Hindlimb muscle (tissue), 1 donor: Measurements from ENCODE around the gene TSSK3. TPM values are rescaled to one million over a fixed set of nuclear protein-coding genes. Genes with fewer than 3 reads are reported as not detected.

Experiments used
- DNase-seq: peaks from one replicate; pipeline ENCODE4 v3.0.0-alpha.2; 2013
- polyA plus RNA-seq: library from polyadenylated mRNA; unstranded; fragments of 120-200 nt; gene quantifications from one replicate; pipeline ENCODE4 v1.2.1, GENCODE V29; 2013; ENCODE audit not compliant: insufficient read length

TSSK3 gene
- polyA plus RNA-seq, 1 donor, result 3.3 TPM

- DNase-seq, result no peak
Measured at GRCh38 chr1:32405672-32406467, 43.5 kb downstream of the TSSK3 start.

GRCh38 chr1:32406629-32407111 is 44.3 kb downstream of the TSSK3 start:
- no peak for DNase-seq

- DNase-seq, result no peak
Measured at GRCh38 chr1:32411261-32411660, 48.9 kb downstream of the TSSK3 start.

- no peak for DNase-seq
Measured at GRCh38 chr1:32413507-32414185, 51.3 kb downstream of the TSSK3 start.

Other genes starting within 250 kb of the TSSK3 start
- gene TXLNA, start 182.9 kb upstream of the TSSK3 start, polyA plus RNA-seq, result 30.8 TPM
- gene CCDC28B, start 161.9 kb upstream of the TSSK3 start, polyA plus RNA-seq, result 44.2 TPM
- gene IQCC, start 156.9 kb upstream of the TSSK3 start, polyA plus RNA-seq, result 3.8 TPM
- gene DCDC2B, start 153.4 kb upstream of the TSSK3 start, polyA plus RNA-seq, result 0.67 TPM
- gene TMEM234, start 140.2 kb upstream of the TSSK3 start, polyA plus RNA-seq, result 11.3 TPM
- 149 TPM for gene EIF3I, start 140.1 kb upstream of the TSSK3 start, polyA plus RNA-seq
- 7.6 TPM for gene FAM167B, start 115.3 kb upstream of the TSSK3 start, polyA plus RNA-seq
- gene LCK, start 111.3 kb upstream of the TSSK3 start, polyA plus RNA-seq, result 0.89 TPM
- gene HDAC1, start 70.5 kb upstream of the TSSK3 start, polyA plus RNA-seq, result 43.7 TPM
- gene MARCKSL1, start 26.3 kb upstream of the TSSK3 start, polyA plus RNA-seq, result 173 TPM
- gene FAM229A, start 54 bp upstream of the TSSK3 start, polyA plus RNA-seq, result 7.4 TPM
- 39.8 TPM for gene BSDC1, start 31.9 kb downstream of the TSSK3 start, polyA plus RNA-seq
- gene ZBTB8B, start 102.5 kb downstream of the TSSK3 start, polyA plus RNA-seq, result 0.14 TPM
- 10.5 TPM for gene ZBTB8A, start 176.9 kb downstream of the TSSK3 start, polyA plus RNA-seq